Naive thymus-derived CD8-positive, alpha-beta T cell (primary cell): ENCODE data around the gene CORO1C. TPM values are rescaled to one million over a fixed set of nuclear protein-coding genes. Genes with fewer than 3 reads are reported as not detected.

Experiments used
- ATAC-seq, 2 donors: fragments of 150-1000 bp; cut with Tn5 transposase in 1 of 2; sonication (Bioruptor Pico), chemical (Tn5 transposase) in 1 of 2; 1 replicate in 1 of 2; 2 replicates in 1 of 2; pipeline ENCODE4 v1.10.0; 2021; ENCODE audit warnings: mild to moderate bottlenecking in 2 of 2, moderate library complexity in 2 of 2
- POLR2A ChIA-PET: fragments of 350-600 bp; sonication (Branson Sonifier 250); formaldehyde crosslinking; loops from one replicate; lab custom pipeline; 2021; ENCODE audit warnings: antibody characterized with exemption; lab: Charles Lee
- DNase-seq, 10 donors: peaks; one replicate each; pipeline versions ENCODE4 v3.0.0 to v3.0.0-alpha.2; 2020 to 2022
- H3K27ac Mint-ChIP-seq, 10 donors: one replicate each; pipeline ENCODE4 v1.8.0; 2020 to 2022; ENCODE audit warnings: mild to moderate bottlenecking in 10 of 10, mixed read lengths in 10 of 10, moderate library complexity in 4 of 10, inconsistent platforms in 1 of 10
- H3K27me3 Mint-ChIP-seq, 5 donors: one replicate each; pipeline ENCODE4 v1.8.0; 2021 to 2022; ENCODE audit warnings: mixed read lengths in 5 of 5
- H3K36me3 Mint-ChIP-seq, 3 donors: one replicate each; pipeline ENCODE4 v1.8.0; 2020 to 2022; ENCODE audit warnings: mixed read lengths in 3 of 3, mild to moderate bottlenecking in 2 of 3, inconsistent platforms in 1 of 3
- H3K4me1 Mint-ChIP-seq, 4 donors: one replicate each; pipeline ENCODE4 v1.8.0; 2021 to 2022; ENCODE audit warnings: mixed read lengths in 4 of 4
- H3K4me3 Mint-ChIP-seq, 10 donors: one replicate each; pipeline ENCODE4 v1.8.0; 2020 to 2022; ENCODE audit warnings: mild to moderate bottlenecking in 10 of 10, mixed read lengths in 10 of 10, moderate library complexity in 6 of 10, inconsistent platforms in 1 of 10
- H3K9me3 Mint-ChIP-seq, 9 donors: one replicate each; pipeline ENCODE4 v1.8.0; 2020 to 2022; ENCODE audit warnings: mixed read lengths in 9 of 9, mild to moderate bottlenecking in 3 of 9, inconsistent platforms in 1 of 9, moderate library complexity in 1 of 9
- polyA plus RNA-seq, 3 donors: library from polyadenylated mRNA; unstranded; fragments of 300-500 nt; fragmentation: Illumina TruSeq; gene quantifications; one replicate each; pipeline ENCODE4 v1.2.3, GENCODE V29; 2021
- total RNA-seq, 8 experiments: library from RNA in 2 of 8; stranded (reverse) in 2 of 8; gene quantifications; one replicate each; pipeline ENCODE4 v1.2.3 and lab custom pipeline; 2021 to 2026

The CORO1C gene
- total and polyA plus RNA-seq, 5 experiments from 2014 or later, result 5.0 to 13.1 (median 6.5) TPM

- peak overlapping the region in 9 of 10 donors; percentile 2 to 60 (median 28) for H3K27ac Mint-ChIP-seq
- H3K27me3 Mint-ChIP-seq, result no peaks in the 10 kb centered on the region
- H3K4me3 Mint-ChIP-seq, result peak overlapping the region in 9 of 10 donors; percentile 25 to 76 (median 67)
Observed at GRCh38 chr12:108690191-108690518, 41.2 kb downstream of the CORO1C start.

GRCh38 chr12:108689314-108690190, 41.8 kb downstream of the CORO1C start:
- DNase-seq (peak in 7 of 10 donors; percentile 5 to 57 (median 30)), ATAC-seq (peak; percentile 78 to 81)
- H3K4me1 Mint-ChIP-seq, result peaks cover 21 to 57% (median 51%) of the 10 kb centered on the region in 4 donors
- POLR2A ChIA-PET, result interaction anchor here (0.6 to 0.7 kb wide), 3 partner anchors 9 to 127 kb away, joined by 3 read pairs; partner anchors contain the start of gene ISCU
- H3K4me3 Mint-ChIP-seq, result peak overlapping the region in 9 of 10 donors; percentile 25 to 76 (median 67)
- H3K36me3 Mint-ChIP-seq, result no peaks in the 10 kb centered on the region
- no peaks in the 10 kb centered on the region for H3K9me3 Mint-ChIP-seq
- no peaks in the 10 kb centered on the region for H3K27me3 Mint-ChIP-seq
- H3K27ac Mint-ChIP-seq, result peak overlapping the region in 9 of 10 donors; percentile 2 to 60 (median 31)

More at GRCh38 chr12:108690191-108690518, 41.2 kb downstream of the CORO1C start:
- DNase-seq (no peak), ATAC-seq (peak in 1 of 2 donors; percentile 7)
- POLR2A ChIA-PET, result interaction anchor here (0.7 to 1.4 kb wide), 2 partner anchors 57 to 128 kb away, joined by 3 read pairs; partner anchors contain the start of genes ISCU and SELPLG
- Mint-ChIP-seq H3K36me3 (no peaks in the 10 kb centered on the region), H3K9me3 (no peaks in the 10 kb centered on the region), H3K4me1 (peaks cover 22 to 58% (median 52%) of the 10 kb centered on the region in 4 donors)

- POLR2A ChIA-PET, result interaction anchor here (0.7 kb wide), 1 partner anchor 13 kb away, joined by 3 read pairs; no protein-coding TSS in a partner anchor
- peaks cover 20 to 41% (median 34%) of the 10 kb centered on the region in 4 donors for H3K4me1 Mint-ChIP-seq
- DNase-seq (no peak), ATAC-seq (no peak)
- no peaks in the 10 kb centered on the region for H3K27me3 Mint-ChIP-seq
- peak overlapping the region in 1 of 10 donors; percentile 72 for H3K27ac Mint-ChIP-seq
- no peaks in the 10 kb centered on the region for H3K36me3 Mint-ChIP-seq
- H3K9me3 Mint-ChIP-seq, result no peaks in the 10 kb centered on the region
- H3K4me3 Mint-ChIP-seq, result no peak overlapping the region
Observed at GRCh38 chr12:108686780-108687179, 44.5 kb downstream of the CORO1C start.

- DNase-seq (no peak), ATAC-seq (no peak)
- POLR2A ChIA-PET, result interaction anchor here (0.7 kb wide), 1 partner anchor 14 kb away, joined by 3 read pairs; no protein-coding TSS in a partner anchor
Observed at GRCh38 chr12:108685469-108686260, 45.7 kb downstream of the CORO1C start.

GRCh38 chr12:108683906-108684556, 47.3 kb downstream of the CORO1C start:
- H3K9me3 Mint-ChIP-seq, result no peaks in the 10 kb centered on the region
- ATAC-seq, result no peak
- H3K27ac Mint-ChIP-seq, result no peak overlapping the region
- H3K27me3 Mint-ChIP-seq, result no peaks in the 10 kb centered on the region
- DNase-seq, result no peak
- peaks cover 1 to 13% (median 6%) of the 10 kb centered on the region in 4 donors for H3K4me1 Mint-ChIP-seq
- POLR2A ChIA-PET, result no interaction called here
- H3K4me3 Mint-ChIP-seq, result no peak overlapping the region
- H3K36me3 Mint-ChIP-seq, result no peaks in the 10 kb centered on the region

More at GRCh38 chr12:108685469-108686260, 45.7 kb downstream of the CORO1C start:
- Mint-ChIP-seq H3K9me3 (no peaks in the 10 kb centered on the region), H3K27me3 (no peaks in the 10 kb centered on the region), H3K27ac (no peak overlapping the region), H3K4me1 (peaks cover 13 to 30% (median 23%) of the 10 kb centered on the region in 4 donors), H3K36me3 (no peaks in the 10 kb centered on the region), H3K4me3 (no peak overlapping the region)

- H3K27me3 Mint-ChIP-seq, result no peaks in the 10 kb centered on the region
- peaks cover 0 to 4% (median 0%) of the 10 kb centered on the region in 4 donors for H3K4me1 Mint-ChIP-seq
- no peaks in the 10 kb centered on the region for H3K9me3 Mint-ChIP-seq
- ATAC-seq, result no peak
- H3K4me3 Mint-ChIP-seq, result no peak overlapping the region
- peaks cover 0 to 7% (median 0%) of the 10 kb centered on the region in 3 donors for H3K36me3 Mint-ChIP-seq
- no peak for DNase-seq
- H3K27ac Mint-ChIP-seq, result no peak overlapping the region
- POLR2A ChIA-PET, result no interaction called here
Observed at GRCh38 chr12:108681317-108681716, 50.0 kb downstream of the CORO1C start.

- Mint-ChIP-seq H3K9me3 (no peaks in the 10 kb centered on the region), H3K4me3 (no peak overlapping the region), H3K36me3 (peaks cover 0 to 13% (median 5%) of the 10 kb centered on the region in 3 donors), H3K4me1 (peaks cover 0 to 4% (median 1%) of the 10 kb centered on the region in 4 donors), H3K27me3 (no peaks in the 10 kb centered on the region), H3K27ac (no peak overlapping the region)
- DNase-seq, result no peak
- no peak for ATAC-seq
- POLR2A ChIA-PET, result interaction anchor here (0.6 kb wide), 1 partner anchor 10 kb away, joined by 3 read pairs; no protein-coding TSS in a partner anchor
Observed at GRCh38 chr12:108679106-108679681, 52.1 kb downstream of the CORO1C start.

- H3K4me3 Mint-ChIP-seq, result no peak overlapping the region
- H3K27ac Mint-ChIP-seq, result no peak overlapping the region
Observed at GRCh38 chr12:108678104-108678730, 53.1 kb downstream of the CORO1C start.

GRCh38 chr12:108677381-108677780, 53.9 kb downstream of the CORO1C start:
- Mint-ChIP-seq H3K27me3 (no peaks in the 10 kb centered on the region), H3K9me3 (no peaks in the 10 kb centered on the region), H3K4me3 (no peak overlapping the region), H3K36me3 (peaks cover 0 to 13% (median 5%) of the 10 kb centered on the region in 3 donors), H3K27ac (no peak overlapping the region), H3K4me1 (peaks cover 0 to 4% (median 1%) of the 10 kb centered on the region in 4 donors)
- DNase-seq (no peak), ATAC-seq (no peak)
- POLR2A ChIA-PET, result interaction anchor here (0.7 kb wide), 1 partner anchor 18 kb away, joined by 6 read pairs; no protein-coding TSS in a partner anchor

More at GRCh38 chr12:108678104-108678730, 53.1 kb downstream of the CORO1C start:
- H3K36me3 Mint-ChIP-seq, result peaks cover 0 to 13% (median 5%) of the 10 kb centered on the region in 3 donors
- POLR2A ChIA-PET, result interaction anchor here (0.6 kb wide), 1 partner anchor 37 kb away, joined by 4 read pairs; no protein-coding TSS in a partner anchor
- H3K27me3 Mint-ChIP-seq, result no peaks in the 10 kb centered on the region
- H3K4me1 Mint-ChIP-seq, result peaks cover 0 to 4% (median 1%) of the 10 kb centered on the region in 4 donors
- DNase-seq, result no peak
- H3K9me3 Mint-ChIP-seq, result no peaks in the 10 kb centered on the region
- ATAC-seq, result no peak

GRCh38 chr12:108676707-108677106, 54.6 kb downstream of the CORO1C start:
- no peaks in the 10 kb centered on the region for H3K27me3 Mint-ChIP-seq
- no peak overlapping the region for H3K27ac Mint-ChIP-seq
- H3K4me3 Mint-ChIP-seq, result no peak overlapping the region
- peaks cover 0 to 13% (median 5%) of the 10 kb centered on the region in 3 donors for H3K36me3 Mint-ChIP-seq
- POLR2A ChIA-PET, result interaction anchor here (0.7 kb wide), 2 partner anchors 19 to 59 kb away, joined by 3 to 6 read pairs; no protein-coding TSS in a partner anchor
- peaks cover 0 to 4% (median 1%) of the 10 kb centered on the region in 4 donors for H3K4me1 Mint-ChIP-seq
- ATAC-seq, result no peak
- no peaks in the 10 kb centered on the region for H3K9me3 Mint-ChIP-seq
- DNase-seq, result no peak

- Mint-ChIP-seq H3K27ac (no peak overlapping the region), H3K27me3 (no peaks in the 10 kb centered on the region), H3K9me3 (no peaks in the 10 kb centered on the region), H3K4me3 (no peak overlapping the region), H3K36me3 (peaks cover 0 to 13% (median 5%) of the 10 kb centered on the region in 3 donors), H3K4me1 (peaks cover 0 to 4% (median 1%) of the 10 kb centered on the region in 4 donors)
- ATAC-seq (no peak), DNase-seq (no peak)
- POLR2A ChIA-PET, result interaction anchor here (0.7 kb wide), 1 partner anchor 58 kb away, joined by 3 read pairs; no protein-coding TSS in a partner anchor
Observed at GRCh38 chr12:108675792-108676191, 55.5 kb downstream of the CORO1C start.
